Fibroblast of upper back skin (primary cell): ENCODE data around the gene KIAA1217.

Experiments
- DNase-seq: peaks from one replicate; pipeline ENCODE4 v3.0.0-alpha.2; 2013

KIAA1217 gene

DNA sequence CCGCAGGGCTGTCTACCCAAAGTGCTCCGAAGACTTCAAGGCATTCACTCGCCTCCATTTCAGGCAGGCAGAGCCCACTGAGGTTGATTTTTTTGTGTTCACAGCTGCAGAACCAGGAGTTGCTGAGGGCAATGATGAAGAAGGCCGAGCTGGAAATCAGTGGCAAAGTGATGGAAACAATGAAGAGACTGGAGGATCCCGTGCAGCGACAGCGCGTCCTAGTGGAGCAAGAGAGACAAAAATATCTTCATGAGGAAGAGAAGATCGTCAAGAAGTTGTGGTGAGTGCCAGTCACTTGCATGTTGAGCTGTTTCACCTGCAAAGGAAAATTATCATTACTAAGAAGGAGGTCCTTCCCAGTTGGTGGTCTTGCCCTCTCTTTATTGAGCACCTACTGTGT lies 304.2 kb downstream of the KIAA1217 start:
- DNase-seq = peak; percentile 49

DNA sequence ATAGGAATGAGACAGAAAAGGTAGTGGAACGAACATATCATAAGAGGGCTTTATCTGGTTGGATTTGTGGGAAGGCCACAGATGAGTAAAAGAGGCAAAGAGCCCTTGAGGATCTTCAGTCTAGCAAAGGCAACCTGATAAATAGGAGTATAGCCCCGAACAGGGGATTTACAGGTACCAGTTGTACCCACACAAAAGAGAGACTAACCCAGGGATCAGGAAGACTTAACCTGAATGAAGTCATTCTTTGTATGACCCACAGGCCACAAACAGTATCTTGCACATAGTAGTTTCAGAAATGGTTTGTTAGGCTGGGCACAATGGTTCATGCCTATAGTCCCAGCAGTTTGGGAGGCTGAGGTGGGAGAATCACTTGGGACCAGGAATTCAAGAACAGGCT lies 306.5 kb downstream of the KIAA1217 start:
- DNase-seq = no peak

DNA sequence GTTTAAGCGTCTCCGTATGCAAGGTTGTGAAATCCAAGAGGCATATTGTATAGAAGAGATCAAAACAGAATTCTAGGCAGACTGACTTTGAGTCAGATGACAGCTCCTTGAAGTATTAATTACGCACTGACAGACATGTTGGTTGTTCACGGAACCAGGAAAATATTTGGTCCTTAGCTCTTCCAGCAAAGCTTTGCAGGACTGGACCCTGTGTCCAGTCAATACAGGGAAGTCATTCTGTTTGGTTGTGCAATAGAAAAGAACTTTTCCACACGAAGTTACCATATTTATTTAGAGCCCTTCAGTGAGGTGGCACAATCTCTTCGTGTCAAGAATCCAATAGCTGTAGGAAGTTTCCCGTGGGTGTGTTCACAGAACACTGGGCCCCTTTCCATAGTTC lies 309.5 kb downstream of the KIAA1217 start:
- DNase-seq = no peak

DNA sequence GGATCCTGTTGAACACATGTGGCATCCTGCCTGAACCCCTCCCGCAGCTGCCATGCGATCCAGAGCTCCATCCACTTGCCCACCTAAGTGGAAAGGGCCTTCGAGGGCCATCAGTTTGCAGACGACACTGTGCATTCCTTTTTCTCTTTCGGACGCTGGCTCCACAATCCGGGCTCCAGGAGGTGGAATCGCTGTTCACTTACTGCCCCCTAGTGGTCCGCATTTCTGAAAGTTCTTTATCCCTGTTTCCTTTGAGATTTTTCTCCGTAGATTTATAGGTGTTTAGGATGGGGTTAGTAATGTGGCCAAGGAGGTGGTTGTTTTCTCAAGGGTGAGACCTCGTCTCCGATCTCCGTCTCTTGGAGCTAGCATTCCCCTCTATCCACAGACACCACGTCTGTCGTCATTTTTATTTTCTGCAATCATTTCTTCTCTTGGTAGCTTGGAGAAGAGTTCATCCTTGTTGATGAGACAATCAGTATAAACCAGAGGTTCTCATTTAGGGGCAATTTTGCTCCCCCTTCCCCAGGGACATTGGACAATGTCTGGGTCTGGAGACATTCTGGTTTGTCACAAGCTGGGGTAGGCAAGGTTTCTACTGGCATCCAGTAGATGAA lies 310.2 kb downstream of the KIAA1217 start:
- peak; percentile 61 for DNase-seq

DNA sequence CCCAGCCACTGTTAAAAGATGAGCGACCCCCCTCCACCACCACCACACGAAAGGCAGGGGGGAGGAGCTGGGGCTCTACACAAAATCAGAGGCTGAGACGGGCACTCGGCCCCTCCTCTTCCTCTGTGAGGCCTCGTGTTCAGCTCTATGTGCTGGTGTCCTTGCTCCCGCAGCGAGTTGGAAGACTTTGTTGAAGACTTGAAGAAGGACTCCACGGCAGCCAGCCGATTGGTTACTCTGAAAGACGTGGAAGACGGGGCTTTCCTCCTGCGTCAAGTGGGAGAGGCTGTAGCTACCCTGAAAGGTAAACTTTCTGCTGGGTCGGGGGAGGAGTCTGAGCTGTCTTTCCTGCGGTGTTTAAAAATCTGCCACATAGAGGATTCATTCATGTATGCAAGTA lies 311.0 kb downstream of the KIAA1217 start:
- no peak for DNase-seq

DNA sequence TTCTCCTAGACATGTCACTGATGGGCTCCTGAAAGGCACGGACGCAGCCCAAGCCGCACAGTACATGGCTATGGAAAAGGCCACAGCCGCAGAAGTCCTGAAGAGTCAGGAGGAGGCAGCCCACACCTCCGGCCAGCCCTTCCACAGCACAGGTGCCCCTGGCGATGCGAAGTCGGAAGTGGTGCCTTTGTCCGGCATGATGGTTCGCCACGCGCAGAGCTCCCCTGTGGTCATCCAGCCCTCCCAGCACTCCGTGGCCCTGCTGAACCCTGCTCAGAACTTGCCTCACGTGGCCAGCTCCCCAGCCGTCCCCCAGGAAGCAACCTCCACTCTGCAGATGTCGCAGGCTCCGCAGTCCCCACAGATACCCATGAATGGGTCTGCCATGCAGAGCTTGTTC lies 315.4 kb downstream of the KIAA1217 start:
- no peak for DNase-seq

DNA sequence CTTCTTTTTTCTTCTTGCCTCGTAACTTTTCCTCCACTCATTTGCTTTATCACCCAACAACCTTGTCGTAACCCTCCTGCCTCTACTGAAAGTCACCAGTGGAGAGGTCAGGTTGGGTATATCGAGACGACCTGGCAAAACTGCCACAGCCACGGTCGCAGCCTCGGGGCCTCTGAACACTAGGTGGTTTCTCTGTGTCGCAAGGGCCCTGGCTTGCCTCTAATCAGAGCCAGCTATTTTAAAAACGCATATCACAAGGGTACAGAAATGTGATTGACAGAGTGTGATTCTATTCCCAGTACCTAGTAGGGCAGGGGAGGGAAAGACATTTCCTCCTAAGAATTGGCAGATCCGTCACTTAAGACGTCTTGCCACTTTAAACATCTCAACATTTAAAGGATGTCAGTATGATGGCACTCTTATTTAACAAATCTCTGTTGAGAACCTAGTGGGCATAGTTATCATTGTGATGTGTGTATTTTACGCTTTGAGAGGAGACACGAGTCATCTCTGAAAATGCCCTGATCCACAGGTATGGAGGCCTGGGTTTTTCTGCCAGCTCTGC lies 317.2 kb downstream of the KIAA1217 start:
- DNase-seq = no peak

DNA sequence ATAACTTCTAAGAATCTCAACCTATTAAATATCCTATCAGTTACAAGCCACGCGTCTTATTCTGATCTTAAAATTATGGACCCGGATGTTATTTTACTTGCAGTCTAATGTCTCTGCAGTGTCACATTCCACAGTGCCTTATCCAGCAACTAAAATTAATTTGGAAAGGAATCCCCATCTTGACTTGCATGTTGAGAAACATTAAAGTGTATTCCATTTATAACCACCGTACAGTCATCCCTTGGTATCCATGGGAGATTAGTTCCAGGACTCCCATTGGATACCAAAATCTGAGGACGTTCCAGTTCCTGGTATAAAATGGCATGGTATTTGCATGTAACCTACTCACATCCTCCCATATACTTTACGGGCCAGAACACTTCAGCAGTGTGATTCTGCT lies 320.0 kb downstream of the KIAA1217 start:
- no peak for DNase-seq

DNA sequence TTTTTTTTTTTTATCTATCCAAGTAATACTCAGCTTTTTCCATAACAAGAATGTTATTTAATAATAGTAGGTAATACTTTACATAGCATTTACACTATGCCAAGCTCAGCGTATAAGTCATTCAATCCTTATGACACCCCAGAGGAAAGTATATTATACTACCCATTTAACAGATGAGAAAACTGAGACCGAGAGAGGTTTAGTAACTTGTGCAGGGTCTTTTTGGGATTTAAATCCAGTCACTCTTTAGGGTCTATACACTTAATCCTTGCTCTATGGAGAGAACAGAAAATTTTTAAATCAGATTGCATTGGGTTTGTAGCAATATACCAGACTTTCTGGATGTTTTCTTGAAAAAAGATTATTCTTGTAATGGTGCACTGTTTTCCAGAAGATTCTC lies 322.5 kb downstream of the KIAA1217 start:
- DNase-seq = no peak

DNA sequence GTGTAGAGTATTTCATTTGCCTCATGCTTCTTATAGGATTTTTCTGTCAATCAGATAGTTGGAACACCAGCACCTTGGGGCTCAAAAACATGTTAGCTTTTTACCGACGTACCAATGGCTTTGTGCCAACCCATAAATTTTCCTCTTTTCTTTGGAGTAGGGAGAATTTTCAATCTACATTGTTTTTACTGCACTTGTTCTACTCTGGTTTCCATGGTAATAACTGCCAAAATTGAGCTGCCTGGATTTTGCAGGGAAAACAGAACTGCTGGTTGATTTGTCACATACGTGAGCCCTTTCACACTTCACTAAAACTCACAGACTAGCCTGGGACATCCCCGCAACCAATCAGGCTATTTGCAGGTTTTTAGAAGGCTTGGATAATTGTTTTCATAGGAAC lies 325.0 kb downstream of the KIAA1217 start:
- DNase-seq = no peak

DNA sequence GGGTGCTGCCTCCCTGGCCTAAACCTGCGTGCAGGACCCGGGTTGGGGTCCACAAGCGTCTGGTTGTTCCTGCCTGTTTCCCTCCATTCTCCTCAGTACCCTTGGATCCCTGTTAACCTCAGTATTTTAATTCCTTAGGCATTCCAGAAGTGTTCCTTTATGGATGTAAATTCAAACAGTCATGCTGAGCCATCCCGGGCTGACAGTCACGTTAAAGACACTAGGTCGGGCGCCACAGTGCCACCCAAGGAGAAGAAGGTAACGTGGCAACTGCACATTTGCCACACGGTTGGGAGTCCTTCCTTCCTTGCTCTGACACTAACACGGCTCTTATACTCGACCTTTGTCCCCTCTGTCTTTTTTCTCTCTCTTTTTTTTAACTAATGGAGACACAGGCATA lies 327.7 kb downstream of the KIAA1217 start:
- DNase-seq = no peak

DNA sequence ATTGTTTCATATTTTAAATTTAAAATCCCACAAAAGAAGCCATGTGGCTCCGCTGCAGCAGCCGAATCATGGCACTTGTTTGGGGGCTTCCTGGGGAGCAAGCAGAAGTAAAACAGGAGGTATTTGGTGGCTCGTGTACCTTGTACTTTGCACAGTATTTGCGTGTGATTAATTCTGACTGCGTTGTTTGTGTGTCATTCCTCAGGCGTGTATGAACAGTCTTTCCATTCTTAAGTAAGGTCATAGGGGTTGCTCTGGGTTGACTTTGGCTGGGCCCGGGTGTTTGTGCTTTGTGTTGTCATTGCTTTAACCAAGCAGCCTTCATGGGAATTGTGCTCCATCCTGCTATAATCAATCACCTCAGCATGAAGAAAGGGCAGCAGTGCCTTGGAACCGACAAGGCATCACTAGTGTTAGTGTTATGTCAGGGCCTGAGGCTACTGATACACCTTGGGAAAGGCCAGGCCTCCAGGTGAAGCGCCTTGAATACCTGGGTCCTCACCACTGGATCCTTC lies 332.4 kb downstream of the KIAA1217 start:
- no peak for DNase-seq

DNA sequence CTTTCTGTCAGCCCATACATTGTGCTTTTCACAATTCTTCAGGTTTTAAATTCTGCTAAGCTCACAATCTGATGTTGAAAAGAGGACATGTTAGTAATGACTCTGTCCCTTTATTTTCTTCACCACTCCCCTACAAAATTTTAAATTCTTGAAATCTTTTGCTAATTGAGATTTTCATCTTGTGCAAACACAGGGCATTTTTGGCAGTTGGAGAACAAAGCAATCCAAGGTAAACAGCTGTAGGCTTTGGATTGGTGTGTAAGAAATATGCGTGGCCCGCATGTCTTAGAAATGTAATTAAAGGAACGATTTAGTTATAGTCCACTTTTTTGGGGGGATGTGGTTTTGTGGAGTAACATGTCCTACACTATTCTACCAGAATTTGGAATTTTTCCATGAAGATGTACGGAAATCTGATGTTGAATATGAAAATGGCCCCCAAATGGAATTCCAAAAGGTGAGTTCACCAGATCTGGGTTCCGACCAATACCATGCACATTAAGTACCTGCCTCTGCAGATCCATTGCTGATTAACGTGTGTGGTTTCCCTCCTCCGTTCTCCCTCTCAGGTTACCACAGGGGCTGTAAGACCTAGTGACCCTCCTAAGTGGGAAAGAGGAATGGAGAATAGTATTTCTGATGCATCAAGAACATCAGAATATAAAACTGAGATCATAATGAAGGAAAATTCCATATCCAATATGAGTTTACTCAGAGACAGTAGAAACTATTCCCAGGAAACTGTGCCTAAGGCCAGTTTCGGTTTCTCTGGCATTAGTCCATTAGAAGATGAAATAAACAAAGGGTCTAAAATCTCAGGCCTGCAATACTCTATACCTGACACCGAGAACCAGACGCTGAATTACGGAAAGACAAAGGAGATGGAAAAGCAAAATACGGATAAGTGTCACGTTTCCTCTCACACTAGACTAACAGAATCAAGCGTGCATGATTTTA lies 333.7 kb downstream of the KIAA1217 start:
- DNase-seq = no peak

DNA sequence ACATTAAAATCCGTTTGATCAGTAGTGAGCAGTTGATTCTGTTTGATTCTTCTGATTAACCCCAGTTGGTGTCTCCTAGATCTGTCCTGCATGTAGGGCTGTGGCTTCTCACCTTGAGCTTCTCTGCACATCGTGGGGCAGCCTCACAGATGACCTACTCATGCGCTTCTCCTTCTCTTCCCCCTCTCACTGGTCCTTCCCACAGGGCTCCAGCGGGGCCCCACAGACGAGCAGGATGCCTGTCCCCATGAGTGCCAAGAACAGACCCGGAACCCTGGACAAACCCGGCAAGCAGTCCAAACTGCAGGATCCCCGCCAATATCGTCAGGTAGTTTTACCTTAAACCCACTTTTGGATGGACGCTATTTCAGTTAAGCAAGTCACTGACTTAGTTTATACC lies 335.8 kb downstream of the KIAA1217 start:
- DNase-seq = no peak

DNA sequence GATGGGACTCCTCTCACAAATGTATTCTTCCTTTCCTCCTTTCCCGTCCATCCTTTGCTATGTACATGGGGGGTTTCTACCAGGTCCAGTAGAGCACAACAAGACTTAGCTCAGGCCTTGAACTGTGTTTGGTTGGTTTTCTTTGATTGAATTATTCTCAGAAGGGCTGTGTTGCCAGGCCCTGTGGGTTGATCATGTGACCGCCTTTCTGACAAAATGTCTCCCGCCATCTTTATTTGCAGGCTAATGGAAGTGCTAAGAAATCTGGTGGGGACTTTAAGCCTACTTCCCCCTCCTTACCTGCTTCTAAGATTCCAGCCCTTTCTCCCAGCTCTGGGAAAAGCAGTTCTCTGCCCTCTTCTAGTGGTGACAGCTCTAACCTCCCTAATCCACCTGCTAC lies 336.6 kb downstream of the KIAA1217 start:
- DNase-seq = no peak

DNA sequence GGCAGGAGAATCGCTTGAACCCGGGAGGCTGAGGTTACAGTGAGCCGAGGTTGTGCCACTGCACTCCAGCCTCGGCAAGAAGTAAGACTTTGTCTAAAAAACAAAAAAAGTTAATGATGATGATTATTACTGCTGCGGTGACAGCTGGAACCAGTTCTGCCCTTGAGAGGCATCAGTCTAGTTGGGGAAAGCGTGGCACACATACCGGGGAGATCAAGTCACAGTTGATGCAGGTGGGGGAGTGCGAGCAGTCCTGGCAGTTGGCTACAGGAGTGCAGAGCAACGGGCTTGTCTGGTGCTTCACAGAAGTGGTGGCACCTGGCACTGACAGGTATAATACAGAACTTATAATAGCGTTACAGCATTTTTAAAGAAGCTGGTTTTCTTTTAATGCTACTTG lies 341.7 kb downstream of the KIAA1217 start:
- no peak for DNase-seq

DNA sequence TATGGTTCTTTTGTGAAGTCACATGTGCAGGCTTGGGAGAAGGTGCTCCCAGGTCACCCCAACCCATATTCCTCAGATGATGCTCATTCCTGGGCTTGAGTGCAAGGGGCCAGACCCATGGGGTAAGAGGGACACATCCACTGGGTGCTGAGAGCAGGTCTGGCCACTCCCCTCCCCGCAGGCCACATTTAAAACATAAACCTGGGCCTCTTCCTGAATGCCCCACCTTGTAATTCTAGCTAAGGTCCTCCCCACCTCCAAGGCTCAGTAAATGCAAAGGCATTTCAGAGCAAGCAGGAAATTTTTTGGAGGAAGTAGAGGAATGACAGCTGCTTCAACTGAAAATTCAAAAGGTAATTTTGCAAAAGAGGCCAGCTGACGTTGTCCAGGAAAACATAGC lies 342.2 kb downstream of the KIAA1217 start:
- DNase-seq = no peak

DNA sequence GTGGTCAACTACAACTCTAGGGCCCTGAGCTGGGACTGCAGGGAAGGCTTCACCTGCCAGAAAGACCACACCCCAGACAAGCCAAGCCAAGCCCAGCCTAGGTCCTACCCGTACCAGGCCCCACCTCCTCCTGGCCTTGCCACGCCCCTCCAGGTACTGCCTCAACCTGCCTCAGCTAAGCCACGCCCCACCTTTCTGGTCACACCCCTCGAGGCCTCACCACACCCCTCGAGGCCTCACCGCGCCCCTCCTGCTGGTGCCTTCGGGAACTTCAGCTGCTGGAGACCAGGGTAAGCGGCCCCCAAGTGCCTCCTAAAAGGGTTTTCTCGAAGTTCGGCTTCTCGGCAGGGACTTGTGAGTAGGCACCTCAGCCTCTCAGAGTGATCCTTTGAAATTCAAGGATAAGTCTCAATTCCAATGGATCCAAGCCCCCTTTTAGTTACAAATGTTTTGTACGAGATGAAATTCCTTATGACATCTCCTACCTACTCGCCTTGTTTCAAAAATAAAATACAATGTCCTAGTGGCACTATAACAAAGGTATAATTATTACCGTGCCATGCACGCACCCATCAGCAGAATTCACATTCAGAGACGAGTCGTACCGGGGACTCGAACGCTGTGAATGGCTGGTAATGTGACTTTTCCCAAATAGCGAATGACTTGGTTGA lies 343.5 kb downstream of the KIAA1217 start:
- DNase-seq = no peak

DNA sequence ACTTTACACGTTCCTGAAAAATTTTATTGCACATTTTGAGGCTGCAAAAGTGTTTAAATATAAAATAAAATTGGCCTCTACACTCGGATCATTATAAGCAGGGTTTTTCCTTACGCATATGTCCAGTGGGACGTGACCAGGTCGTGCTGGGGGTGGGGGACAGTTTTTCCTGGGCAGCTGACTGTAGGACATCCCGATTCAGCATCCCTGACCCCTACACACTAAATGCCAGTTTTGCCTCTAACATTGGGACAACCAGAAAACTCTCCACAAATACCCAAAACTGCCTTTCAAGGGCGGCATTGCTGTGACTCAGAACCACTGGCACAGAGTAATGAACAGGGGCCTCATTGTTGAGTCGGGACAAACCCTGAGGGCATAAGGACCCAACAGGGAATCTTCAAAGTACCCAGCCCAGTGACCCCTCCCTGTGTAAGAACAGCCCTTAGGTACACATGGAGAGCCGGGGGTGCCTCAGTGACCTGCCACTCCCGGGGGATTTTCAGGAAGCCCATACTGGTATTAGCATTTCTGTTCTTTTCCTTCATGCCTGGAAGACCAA lies 344.2 kb downstream of the KIAA1217 start:
- DNase-seq = no peak

DNA sequence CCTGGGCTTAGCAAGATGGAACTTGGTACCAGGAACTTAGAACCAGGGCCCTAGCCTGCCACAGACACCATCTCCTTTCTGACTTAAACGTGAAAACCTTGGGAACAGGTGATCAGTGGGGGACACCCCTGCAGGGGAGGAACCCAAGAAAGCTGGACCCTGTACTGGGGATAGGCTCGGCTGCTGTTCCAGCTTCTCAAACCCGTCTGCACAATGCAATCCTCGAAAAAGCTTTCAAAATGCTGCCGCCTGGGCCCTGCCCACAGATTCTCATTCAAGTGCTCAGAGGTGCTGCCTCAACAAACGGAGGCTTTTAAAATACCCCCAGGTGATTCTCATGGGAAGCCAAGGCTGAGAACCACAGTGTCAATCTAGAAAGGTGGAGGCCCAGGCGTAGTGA lies 345.1 kb downstream of the KIAA1217 start:
- DNase-seq = no peak

DNA sequence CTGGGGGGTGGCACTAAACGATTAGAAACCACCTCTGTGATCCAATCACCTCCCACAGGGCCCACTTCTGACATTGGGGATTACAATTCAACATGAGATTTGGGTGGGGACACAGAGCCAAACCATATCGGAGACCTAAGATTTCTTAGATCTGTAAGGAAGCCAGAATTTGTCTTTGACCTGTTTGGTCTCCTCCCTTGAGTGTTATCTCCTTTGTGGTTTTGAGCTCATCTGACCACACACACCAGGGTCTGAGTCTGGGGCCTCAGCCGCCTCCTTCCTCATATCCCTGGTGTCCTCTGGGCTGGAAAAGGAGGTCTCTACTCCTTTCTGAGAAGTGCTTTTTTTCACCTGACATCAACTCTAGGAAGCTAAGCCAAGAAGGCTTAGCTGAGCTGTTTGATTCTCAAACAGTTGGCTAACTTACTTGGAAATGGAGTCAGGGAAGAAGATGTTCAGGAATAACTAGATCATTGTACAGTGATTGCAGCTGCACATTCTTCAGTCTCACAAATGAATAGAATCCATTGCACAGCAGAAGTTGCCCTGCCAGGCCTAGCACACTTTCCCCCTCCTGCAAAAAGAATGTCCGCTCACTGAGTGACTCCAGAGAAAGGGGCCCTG lies 347.3 kb downstream of the KIAA1217 start:
- no peak for DNase-seq
